ENCODE data around the gene SOST.
"Not testable (repeated sequence)": the region's sequence is repeated elsewhere in the genome, so short reads cannot be mapped to it uniquely, and the experiment has no call there.

Gene SOST

DNA sequence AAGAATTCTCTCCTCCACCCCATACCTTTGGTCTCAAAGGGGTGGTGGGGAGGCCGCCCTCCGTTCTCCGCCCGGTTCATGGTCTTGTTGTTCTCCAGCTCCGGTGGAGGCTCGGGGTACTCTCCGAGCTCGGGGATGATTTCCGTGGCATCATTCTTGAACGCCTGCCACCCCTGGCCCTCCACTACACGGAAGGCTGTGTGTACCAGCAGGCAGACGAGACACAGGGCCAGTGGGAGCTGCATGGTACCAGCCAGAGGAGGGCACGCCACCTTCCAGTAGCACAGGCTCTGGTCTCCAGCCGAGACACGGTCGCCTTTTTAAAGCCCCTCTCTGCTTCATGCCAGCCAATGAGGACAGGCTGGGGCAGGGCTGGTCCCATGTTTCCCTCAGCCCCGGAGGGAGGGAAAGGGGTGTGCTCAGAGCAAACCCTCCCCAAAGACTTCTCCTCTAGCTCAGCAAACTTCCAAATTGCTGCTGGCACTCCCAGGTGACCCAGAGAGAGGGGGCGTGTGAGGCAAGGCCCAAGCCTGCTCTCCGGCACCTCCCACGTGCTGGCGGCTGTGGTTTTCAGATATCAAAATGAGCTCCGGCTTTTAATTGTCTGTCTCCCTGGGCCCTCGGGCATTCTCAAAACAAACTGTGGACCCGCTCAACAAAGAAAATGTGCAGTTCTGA is at the start of gene SOST:
Gene SOST, minus strand, starts transcription at position 295 of the 678 bp plus-strand sequence. Its CDS starts 50 bp downstream, at position 245.
- Histone ChIP-seq H3K36me3 (ENCODE audit: control insufficient read depth, low read depth, low read length) (no peaks in the 10 kb centered on the region), H3K27me3 (ENCODE audit: control insufficient read depth, insufficient read depth, low read length) (no peaks in the 10 kb centered on the region), H3K4me3 (ENCODE audit: low read length) (no peak within 1 kb of the TSS), H3K9me3 (ENCODE audit: control insufficient read depth, low read depth, low read length) (no peaks in the 10 kb centered on the region), H3K9ac (ENCODE audit: low read length) (no peak within 1 kb of the TSS), H3K27ac (ENCODE audit: low read length) (no peak within 1 kb of the TSS), H3K4me1 (ENCODE audit: control insufficient read depth, low read depth, low read length) (peaks cover 11% of the 10 kb centered on the region)

DNA sequence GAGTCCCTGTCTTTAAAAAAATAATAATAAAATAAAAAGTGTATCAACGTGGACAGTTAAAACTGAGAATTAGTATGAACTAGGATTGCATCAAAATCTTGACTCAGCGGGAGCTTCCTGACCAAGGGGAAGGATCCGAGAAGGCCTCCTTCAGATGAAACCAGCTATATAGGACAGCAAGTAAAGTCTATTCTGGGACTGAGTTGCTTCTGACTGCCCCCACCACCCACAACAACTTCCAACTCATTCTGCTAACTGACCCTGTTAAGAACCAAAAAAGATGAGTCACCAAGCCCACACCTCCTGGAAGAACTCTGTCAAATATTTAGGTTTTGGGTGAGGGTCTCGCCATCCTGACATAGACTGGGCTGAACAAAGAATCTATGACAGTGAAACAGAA is 49.5 kb upstream of the SOST start:
- no peak overlapping the region for H3K9ac ChIP-seq (ENCODE audit: low read length)
- no peaks in the 10 kb centered on the region for H3K36me3 ChIP-seq (ENCODE audit: control insufficient read depth, low read depth, low read length)
- H3K27me3 ChIP-seq (ENCODE audit: control insufficient read depth, insufficient read depth, low read length): no peaks in the 10 kb centered on the region
- peaks cover 24% of the 10 kb centered on the region for H3K4me1 ChIP-seq (ENCODE audit: control insufficient read depth, low read depth, low read length)
- no peaks in the 10 kb centered on the region for H3K9me3 ChIP-seq (ENCODE audit: control insufficient read depth, low read depth, low read length)
- H3K27ac ChIP-seq (ENCODE audit: low read length): no peak overlapping the region
- H3K4me3 ChIP-seq (ENCODE audit: low read length): no peak overlapping the region

DNA sequence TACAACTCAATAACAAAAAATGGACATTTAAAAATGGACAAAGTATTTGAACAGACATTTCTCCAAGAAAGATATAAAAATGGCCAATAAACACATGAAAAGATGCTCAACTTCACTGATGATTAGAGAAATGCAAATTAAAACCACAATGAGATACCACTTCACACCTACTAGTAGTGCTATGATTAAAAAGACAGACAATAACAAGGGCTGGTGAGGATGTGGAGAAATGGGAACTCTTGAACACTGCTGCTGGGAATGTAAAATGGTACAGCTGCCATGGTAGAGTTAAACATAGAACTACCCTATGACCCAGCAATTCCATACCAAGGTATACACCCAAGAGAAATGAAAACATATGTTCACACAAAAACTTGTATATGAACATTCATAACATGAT is 46.5 kb upstream of the SOST start:
- Histone ChIP-seq H3K36me3 (ENCODE audit: control insufficient read depth, low read depth, low read length) (no peaks in the 10 kb centered on the region), H3K9ac (ENCODE audit: low read length) (no peak overlapping the region), H3K4me1 (ENCODE audit: control insufficient read depth, low read depth, low read length) (peaks cover 21% of the 10 kb centered on the region), H3K9me3 (ENCODE audit: control insufficient read depth, low read depth, low read length) (no peaks in the 10 kb centered on the region), H3K27me3 (ENCODE audit: control insufficient read depth, insufficient read depth, low read length) (no peaks in the 10 kb centered on the region), H3K4me3 (ENCODE audit: low read length) (no peak overlapping the region), H3K27ac (ENCODE audit: low read length) (no peak overlapping the region)

DNA sequence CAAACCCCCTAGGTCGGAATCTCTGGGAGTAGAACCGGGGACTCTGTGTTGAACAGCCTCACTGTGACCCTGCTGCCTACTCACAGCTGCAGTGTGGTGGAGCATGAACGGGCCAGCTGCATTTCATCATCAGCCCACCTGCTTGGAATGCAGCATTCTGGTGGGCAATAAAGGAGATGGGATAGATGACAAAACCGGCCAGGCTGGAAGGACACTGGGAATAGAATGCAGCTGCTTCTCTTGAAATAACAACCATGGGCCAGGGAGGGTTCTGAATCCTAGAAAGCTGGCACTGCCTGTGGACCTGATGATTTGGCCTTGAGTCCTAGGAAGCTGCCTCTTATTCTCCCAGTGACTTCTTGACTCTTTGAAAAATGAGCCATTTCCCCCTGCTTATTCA is 45.2 kb upstream of the SOST start:
- no peaks in the 10 kb centered on the region for H3K27me3 ChIP-seq (ENCODE audit: control insufficient read depth, insufficient read depth, low read length)
- H3K9ac ChIP-seq (ENCODE audit: low read length): no peak overlapping the region
- H3K36me3 ChIP-seq (ENCODE audit: control insufficient read depth, low read depth, low read length): no peaks in the 10 kb centered on the region
- no peak overlapping the region for H3K27ac ChIP-seq (ENCODE audit: low read length)
- H3K9me3 ChIP-seq (ENCODE audit: control insufficient read depth, low read depth, low read length): no peaks in the 10 kb centered on the region
- peaks cover 21% of the 10 kb centered on the region for H3K4me1 ChIP-seq (ENCODE audit: control insufficient read depth, low read depth, low read length)
- H3K4me3 ChIP-seq (ENCODE audit: low read length): peak overlapping the region; percentile 3

DNA sequence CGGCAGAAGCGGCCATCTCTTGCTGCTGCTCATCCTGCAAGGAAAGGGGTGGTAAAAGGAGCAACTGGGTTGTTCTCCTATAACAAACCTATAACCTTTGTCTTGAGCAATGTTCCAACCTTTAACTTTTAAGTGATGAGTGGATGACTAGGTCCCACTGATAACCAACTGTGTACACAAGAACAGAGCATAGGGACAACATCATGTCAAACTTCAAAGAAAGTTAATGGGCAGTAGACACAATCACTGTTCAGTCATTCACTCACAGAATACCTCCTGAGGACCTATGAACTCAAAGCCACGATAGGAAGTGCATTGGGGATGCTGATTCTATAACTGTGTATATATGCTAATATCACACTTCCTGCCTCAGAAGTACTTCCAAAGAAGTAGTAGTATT is 43.3 kb upstream of the SOST start:
- no peak overlapping the region for H3K27ac ChIP-seq (ENCODE audit: low read length)
- H3K36me3 ChIP-seq (ENCODE audit: control insufficient read depth, low read depth, low read length): no peaks in the 10 kb centered on the region
- H3K4me1 ChIP-seq (ENCODE audit: control insufficient read depth, low read depth, low read length): peaks cover 21% of the 10 kb centered on the region
- no peak overlapping the region for H3K4me3 ChIP-seq (ENCODE audit: low read length)
- H3K9ac ChIP-seq (ENCODE audit: low read length): no peak overlapping the region
- no peaks in the 10 kb centered on the region for H3K9me3 ChIP-seq (ENCODE audit: control insufficient read depth, low read depth, low read length)
- H3K27me3 ChIP-seq (ENCODE audit: control insufficient read depth, insufficient read depth, low read length): no peaks in the 10 kb centered on the region

DNA sequence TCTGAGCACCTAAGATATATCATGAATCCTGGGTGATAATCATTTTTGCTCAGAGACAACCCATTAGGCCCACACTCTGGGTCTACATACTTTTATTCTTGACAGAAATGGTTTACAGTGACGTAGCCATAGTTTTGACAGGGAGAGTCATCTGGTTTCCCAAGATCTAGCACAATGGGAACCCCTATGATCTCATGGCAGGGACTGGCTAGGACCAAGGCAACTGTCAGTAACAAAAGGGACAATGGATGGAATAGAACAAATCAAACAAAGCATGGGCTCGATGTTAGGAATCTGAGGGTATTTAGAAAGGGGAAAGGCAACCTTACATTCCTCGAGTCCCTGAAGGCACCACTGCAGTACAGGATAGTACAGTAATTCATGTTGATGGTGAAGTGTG is 42.1 kb upstream of the SOST start:
- Histone ChIP-seq H3K9ac (ENCODE audit: low read length) (no peak overlapping the region), H3K27me3 (ENCODE audit: control insufficient read depth, insufficient read depth, low read length) (no peaks in the 10 kb centered on the region), H3K36me3 (ENCODE audit: control insufficient read depth, low read depth, low read length) (no peaks in the 10 kb centered on the region), H3K4me3 (ENCODE audit: low read length) (no peak overlapping the region), H3K4me1 (ENCODE audit: control insufficient read depth, low read depth, low read length) (peaks cover 21% of the 10 kb centered on the region), H3K27ac (ENCODE audit: low read length) (no peak overlapping the region), H3K9me3 (ENCODE audit: control insufficient read depth, low read depth, low read length) (no peaks in the 10 kb centered on the region)

DNA sequence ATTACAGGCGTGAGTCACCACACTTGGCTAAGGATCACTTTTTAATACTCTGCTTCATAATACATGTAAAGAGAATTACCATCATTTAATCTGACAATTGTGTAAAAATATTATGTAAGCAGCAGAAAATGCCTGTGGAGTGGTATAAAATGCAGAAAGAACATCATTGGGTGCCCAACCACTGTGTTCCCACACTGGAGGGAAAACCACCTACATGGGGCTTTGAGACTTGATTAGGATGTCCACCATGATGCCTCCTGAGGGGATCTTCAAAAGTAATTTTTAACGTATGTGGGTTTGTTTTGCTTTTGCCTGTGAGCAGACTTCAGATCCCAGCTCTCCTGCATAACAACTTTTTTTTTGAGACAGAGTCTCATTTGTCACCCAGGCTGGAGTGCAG is 40.5 kb upstream of the SOST start:
- H3K27ac ChIP-seq (ENCODE audit: low read length): no peak overlapping the region
- no peak overlapping the region for H3K9ac ChIP-seq (ENCODE audit: low read length)
- no peaks in the 10 kb centered on the region for H3K27me3 ChIP-seq (ENCODE audit: control insufficient read depth, insufficient read depth, low read length)
- H3K9me3 ChIP-seq (ENCODE audit: control insufficient read depth, low read depth, low read length): no peaks in the 10 kb centered on the region
- H3K4me3 ChIP-seq (ENCODE audit: low read length): no peak overlapping the region
- H3K36me3 ChIP-seq (ENCODE audit: control insufficient read depth, low read depth, low read length): no peaks in the 10 kb centered on the region
- peaks cover 15% of the 10 kb centered on the region for H3K4me1 ChIP-seq (ENCODE audit: control insufficient read depth, low read depth, low read length)

DNA sequence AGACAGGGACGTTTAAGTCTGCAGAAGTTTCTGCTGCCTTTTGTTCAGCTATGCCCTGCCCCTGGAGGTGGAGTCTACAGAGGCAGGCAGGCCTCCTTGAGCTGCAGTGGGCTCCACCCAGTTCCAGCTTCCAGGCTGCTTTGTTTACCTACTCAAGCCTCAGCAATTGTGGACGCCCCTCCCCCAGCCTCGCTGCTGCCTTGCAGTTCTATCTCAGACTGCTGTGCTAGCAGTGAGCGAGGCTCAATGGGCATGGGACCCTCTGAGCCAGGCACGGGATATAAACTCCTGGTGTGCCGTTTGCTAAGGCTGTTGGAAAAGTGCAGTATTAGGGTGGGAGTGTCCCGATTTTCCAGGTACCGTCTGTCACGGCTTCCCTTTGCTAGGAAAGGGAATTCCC is 39.4 kb upstream of the SOST start:
- H3K27me3 ChIP-seq (ENCODE audit: control insufficient read depth, insufficient read depth, low read length); H3K36me3 ChIP-seq (ENCODE audit: control insufficient read depth, low read depth, low read length); H3K27ac ChIP-seq (ENCODE audit: low read length); H3K9ac ChIP-seq (ENCODE audit: low read length); H3K4me1 ChIP-seq (ENCODE audit: control insufficient read depth, low read depth, low read length); H3K9me3 ChIP-seq (ENCODE audit: control insufficient read depth, low read depth, low read length); H3K4me3 ChIP-seq (ENCODE audit: low read length): not testable (repeated sequence)

DNA sequence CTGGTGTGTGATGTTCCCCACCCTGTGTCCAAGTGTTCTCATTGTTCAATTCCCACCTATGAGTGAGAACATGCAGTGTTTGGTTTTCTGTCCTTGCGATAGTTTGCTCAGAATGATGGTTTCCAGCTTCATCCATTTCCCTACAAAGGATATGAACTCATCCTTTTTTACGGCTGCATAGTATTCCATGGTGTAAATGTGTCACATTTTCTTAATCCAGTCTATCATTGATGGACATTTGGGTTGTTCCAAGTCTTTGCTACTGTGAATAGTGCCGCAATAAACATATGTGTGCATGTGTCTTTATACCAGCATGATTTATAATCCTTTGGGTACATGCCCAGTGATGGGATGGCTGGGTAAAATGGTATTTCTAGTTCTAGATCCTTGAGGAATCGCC is 34.1 kb upstream of the SOST start:
- not testable (repeated sequence) for H3K4me1 ChIP-seq (ENCODE audit: control insufficient read depth, low read depth, low read length); H3K27me3 ChIP-seq (ENCODE audit: control insufficient read depth, insufficient read depth, low read length); H3K9me3 ChIP-seq (ENCODE audit: control insufficient read depth, low read depth, low read length)

DNA sequence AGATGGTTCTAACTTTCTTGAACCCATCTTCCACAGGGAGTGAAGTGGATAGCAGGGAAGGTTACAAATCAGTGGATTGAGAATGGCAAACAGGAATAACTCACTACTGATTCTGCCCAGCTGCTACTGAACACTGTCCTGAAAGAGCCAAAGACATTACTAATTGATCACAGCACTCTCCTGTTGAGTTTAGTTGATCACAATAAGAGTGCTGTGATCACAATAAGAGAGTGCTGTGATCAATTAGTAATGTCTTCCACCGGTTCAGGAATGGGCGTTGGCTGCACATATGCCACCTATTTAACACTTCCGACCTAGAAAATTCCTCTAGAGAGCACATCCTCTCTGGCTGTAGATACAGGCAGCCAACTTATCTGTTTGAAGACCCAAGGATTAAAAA is 33.0 kb upstream of the SOST start:
- Histone ChIP-seq H3K27me3 (ENCODE audit: control insufficient read depth, insufficient read depth, low read length) (no peaks in the 10 kb centered on the region), H3K4me1 (ENCODE audit: control insufficient read depth, low read depth, low read length) (no peaks in the 10 kb centered on the region), H3K9ac (ENCODE audit: low read length) (no peak overlapping the region), H3K27ac (ENCODE audit: low read length) (no peak overlapping the region), H3K9me3 (ENCODE audit: control insufficient read depth, low read depth, low read length) (no peaks in the 10 kb centered on the region), H3K36me3 (ENCODE audit: control insufficient read depth, low read depth, low read length) (no peaks in the 10 kb centered on the region), H3K4me3 (ENCODE audit: low read length) (no peak overlapping the region)

More for the DNA sequence above, 34.1 kb upstream of the SOST start:
- H3K36me3 ChIP-seq (ENCODE audit: control insufficient read depth, low read depth, low read length); H3K9ac ChIP-seq (ENCODE audit: low read length); H3K4me3 ChIP-seq (ENCODE audit: low read length); H3K27ac ChIP-seq (ENCODE audit: low read length): not testable (repeated sequence)

DNA sequence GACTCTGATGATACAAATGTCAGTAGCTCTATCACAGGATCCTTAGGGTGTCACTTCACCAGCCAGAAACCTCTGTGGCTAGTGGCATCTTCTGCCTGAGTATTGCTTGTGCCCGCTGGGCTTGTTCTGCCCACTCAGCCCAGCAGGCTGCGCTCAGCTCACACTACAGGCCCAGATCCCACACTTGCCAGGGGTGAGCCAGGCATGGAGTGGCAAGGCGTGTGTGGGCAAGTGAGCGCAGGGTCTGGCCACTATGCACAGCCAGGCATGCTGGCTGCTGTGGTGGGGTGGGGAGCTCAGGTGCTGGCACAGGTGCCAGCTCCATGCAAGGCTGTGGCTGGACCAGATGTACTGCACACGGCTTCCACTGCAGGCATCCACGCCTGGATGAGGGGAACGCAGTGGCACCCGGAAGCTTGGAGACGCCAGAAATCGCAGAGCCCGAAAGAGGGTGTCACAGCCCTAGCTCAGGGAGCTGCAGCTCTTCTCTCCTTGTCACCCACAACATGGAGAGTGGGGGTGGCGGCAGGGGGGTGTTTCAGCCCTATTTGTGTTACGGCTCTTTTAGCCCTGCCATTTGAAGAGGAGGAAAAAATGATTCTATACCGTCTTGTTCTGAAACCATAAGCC is 31.8 kb upstream of the SOST start:
- H3K4me1 ChIP-seq (ENCODE audit: control insufficient read depth, low read depth, low read length): no peaks in the 10 kb centered on the region
- no peaks in the 10 kb centered on the region for H3K36me3 ChIP-seq (ENCODE audit: control insufficient read depth, low read depth, low read length)
- H3K9me3 ChIP-seq (ENCODE audit: control insufficient read depth, low read depth, low read length): no peaks in the 10 kb centered on the region
- H3K27ac ChIP-seq (ENCODE audit: low read length): no peak overlapping the region
- no peak overlapping the region for H3K9ac ChIP-seq (ENCODE audit: low read length)
- no peak overlapping the region for H3K4me3 ChIP-seq (ENCODE audit: low read length)
- no peaks in the 10 kb centered on the region for H3K27me3 ChIP-seq (ENCODE audit: control insufficient read depth, insufficient read depth, low read length)

DNA sequence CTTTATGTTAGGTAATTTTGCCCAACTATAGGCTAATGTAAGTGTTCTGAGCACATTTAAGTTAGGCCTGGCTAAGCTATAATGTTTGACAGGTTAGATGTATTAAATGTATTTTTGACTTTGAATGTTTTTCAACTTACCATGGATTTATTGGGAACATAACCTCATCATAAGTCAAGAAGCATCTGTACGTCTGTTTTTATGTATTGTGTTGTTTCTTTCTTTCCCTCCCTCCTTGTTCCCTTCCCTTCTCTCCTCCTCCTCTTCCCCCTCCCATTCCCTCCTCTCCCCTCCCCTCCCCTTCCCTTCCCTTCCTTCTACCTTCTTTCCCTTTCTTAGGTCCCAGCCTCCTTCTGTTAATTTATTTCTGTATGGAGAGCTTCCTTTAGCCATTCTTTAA is 30.9 kb upstream of the SOST start:
- Histone ChIP-seq H3K9me3 (ENCODE audit: control insufficient read depth, low read depth, low read length) (no peaks in the 10 kb centered on the region), H3K27me3 (ENCODE audit: control insufficient read depth, insufficient read depth, low read length) (no peaks in the 10 kb centered on the region), H3K36me3 (ENCODE audit: control insufficient read depth, low read depth, low read length) (no peaks in the 10 kb centered on the region), H3K27ac (ENCODE audit: low read length) (no peak overlapping the region), H3K9ac (ENCODE audit: low read length) (no peak overlapping the region), H3K4me3 (ENCODE audit: low read length) (no peak overlapping the region), H3K4me1 (ENCODE audit: control insufficient read depth, low read depth, low read length) (no peaks in the 10 kb centered on the region)
